HEK293 (cell line): Measurements from ENCODE around the gene ANKRD53.

Experiments
- CTCF ChIA-PET: fragments of 350-600 bp; formaldehyde crosslinking; extraction: SDS; loops from one replicate; lab custom pipeline; 2021; ENCODE audit warnings: antibody characterized with exemption; lab: Yijun Ruan, JAX
- POLR2A ChIA-PET: fragments of 300-600 bp; formaldehyde crosslinking; extraction: SDS; loops from one replicate; lab custom pipeline; 2020; ENCODE audit warnings: antibody characterized with exemption, inconsistent platforms; lab: Yijun Ruan, JAX
- H3K27ac ChIP-seq: fragments of 200-500 bp; sonication (Bioruptor generic); 2 replicates; pipeline ENCODE4 v1.5.1; 2014; ENCODE audit warnings: low read depth, low read length, control low read depth, inconsistent platforms; ENCODE audit errors: extremely low read depth
- H3K36me3 ChIP-seq, 2 experiments: fragments of 200-500 bp in 1 of 2; sonication (Bioruptor generic) in 1 of 2; 1 replicate in 1 of 2; 2 replicates in 1 of 2; pipeline ENCODE4 v1.5.1; 2014 to 2017; ENCODE audit warnings: inconsistent platforms in 2 of 2, low read length in 2 of 2; ENCODE audit not compliant: control insufficient read depth in 2 of 2, insufficient read depth in 1 of 2
- H3K4me1 ChIP-seq: fragments of 200-500 bp; sonication (Bioruptor generic); 2 replicates; pipeline ENCODE4 v1.5.1; 2014; ENCODE audit warnings: mild to moderate bottlenecking, low read length, inconsistent platforms; ENCODE audit not compliant: control insufficient read depth, insufficient read depth
- H3K4me3 ChIP-seq: 2 replicates; pipeline ENCODE4 v1.5.1; 2011; ENCODE audit warnings: low read depth, mild to moderate bottlenecking, control low read depth, low read length, moderate library complexity
- H3K9me3 ChIP-seq: fragments of 200-500 bp; sonication (Bioruptor generic); 2 replicates; pipeline ENCODE4 v1.5.1; 2014; ENCODE audit warnings: low read depth, low read length, inconsistent platforms; ENCODE audit not compliant: control insufficient read depth, insufficient read depth
- BCL11B ChIP-seq: fragments of 450-650 bp; formaldehyde crosslinking; IDR thresholded peaks from 2 replicates; pipeline ENCODE4 v1.5.1; 2016; ENCODE audit warnings: low read depth, missing biosample characterization, missing genetic modification characterization
- HIC1 ChIP-seq: fragments of 450-650 bp; formaldehyde crosslinking; IDR thresholded peaks from 2 replicates; pipeline ENCODE4 v1.5.1; 2016; ENCODE audit warnings: missing biosample characterization, missing genetic modification characterization
- KLF7 ChIP-seq: fragments of 450-650 bp; formaldehyde crosslinking; IDR thresholded peaks from 2 replicates; pipeline ENCODE4 v1.5.1; 2016; ENCODE audit warnings: missing biosample characterization, missing genetic modification characterization, borderline replicate concordance
- PRDM2 ChIP-seq: fragments of 450-650 bp; formaldehyde crosslinking; IDR thresholded peaks from 2 replicates; pipeline ENCODE4 v1.5.1; 2016; ENCODE audit warnings: missing biosample characterization, missing genetic modification characterization, borderline replicate concordance
- SP3 ChIP-seq: fragments of 450-650 bp; formaldehyde crosslinking; IDR thresholded peaks from 2 replicates; pipeline ENCODE4 v1.5.1; 2016; ENCODE audit warnings: missing biosample characterization, missing genetic modification characterization
- ZBTB10 ChIP-seq: fragments of 450-650 bp; formaldehyde crosslinking; IDR thresholded peaks from 2 replicates; pipeline ENCODE4 v1.5.1; 2016; ENCODE audit warnings: missing biosample characterization, missing genetic modification characterization
- ZBTB17 ChIP-seq: fragments of 450-650 bp; formaldehyde crosslinking; IDR thresholded peaks from 2 replicates; pipeline ENCODE4 v1.5.1; 2016; ENCODE audit warnings: missing biosample characterization, missing genetic modification characterization
- ZBTB20 ChIP-seq: fragments of 450-650 bp; formaldehyde crosslinking; IDR thresholded peaks from 2 replicates; pipeline ENCODE4 v1.5.1; 2016; ENCODE audit warnings: missing biosample characterization, missing genetic modification characterization
- ZNF214 ChIP-seq: fragments of 450-650 bp; formaldehyde crosslinking; IDR thresholded peaks from 2 replicates; pipeline ENCODE4 v1.5.1; 2017; ENCODE audit warnings: missing biosample characterization, mild to moderate bottlenecking, missing genetic modification characterization, borderline replicate concordance
- ZNF354C ChIP-seq: fragments of 450-650 bp; formaldehyde crosslinking; IDR thresholded peaks from 2 replicates; pipeline ENCODE4 v1.5.1; 2016; ENCODE audit warnings: missing biosample characterization, missing genetic modification characterization, low read depth, borderline replicate concordance
- ZNF366 ChIP-seq: fragments of 450-650 bp; formaldehyde crosslinking; conservative IDR thresholded peaks from 2 replicates; pipeline ENCODE4 v1.5.1; 2016; ENCODE audit warnings: missing biosample characterization, missing genetic modification characterization
- ZNF423 ChIP-seq: fragments of 450-650 bp; formaldehyde crosslinking; IDR thresholded peaks from 2 replicates; pipeline ENCODE4 v1.5.1; 2016; ENCODE audit warnings: missing biosample characterization, missing genetic modification characterization
- ZNF488 ChIP-seq: fragments of 450-650 bp; formaldehyde crosslinking; IDR thresholded peaks from 2 replicates; pipeline ENCODE4 v1.5.1; 2016; ENCODE audit warnings: missing biosample characterization, missing genetic modification characterization
- ZNF513 ChIP-seq: fragments of 450-650 bp; IDR thresholded peaks from 2 replicates; pipeline ENCODE4 v1.5.1; 2018; ENCODE audit warnings: missing biosample characterization, missing genetic modification characterization
- ZNF707 ChIP-seq: fragments of 450-650 bp; formaldehyde crosslinking; IDR thresholded peaks from 2 replicates; pipeline ENCODE4 v1.5.1; 2016; ENCODE audit warnings: missing biosample characterization, missing genetic modification characterization
- ZNF791 ChIP-seq: fragments of 450-650 bp; formaldehyde crosslinking; IDR thresholded peaks from 2 replicates; pipeline ENCODE4 v1.5.1; 2016; ENCODE audit warnings: missing biosample characterization, missing genetic modification characterization
- ZNF792 ChIP-seq: fragments of 450-650 bp; formaldehyde crosslinking; IDR thresholded peaks from 2 replicates; pipeline ENCODE4 v1.5.1; 2016; ENCODE audit warnings: missing biosample characterization, missing genetic modification characterization
- ZNF830 ChIP-seq: fragments of 450-650 bp; IDR thresholded peaks from 2 replicates; pipeline ENCODE4 v1.5.0; 2018; ENCODE audit warnings: missing biosample characterization, missing genetic modification characterization, low read depth, mild to moderate bottlenecking, moderate library complexity
- ZNF837 ChIP-seq: fragments of 450-650 bp; formaldehyde crosslinking; IDR thresholded peaks from 2 replicates; pipeline ENCODE4 v1.5.1; 2016; ENCODE audit warnings: missing biosample characterization, missing genetic modification characterization
- ZXDB ChIP-seq: fragments of 450-650 bp; formaldehyde crosslinking; IDR thresholded peaks from 2 replicates; pipeline ENCODE4 v1.5.1; 2016; ENCODE audit warnings: missing biosample characterization, missing genetic modification characterization

The ANKRD53 gene

GRCh38 chr2:71003396-71003795 is 25.0 kb downstream of the ANKRD53 start (continued):
- TF ChIP-seq ZBTB10 (tag by site-specific recombination) = no peak
- no peak for TF ChIP-seq ZNF214
- TF ChIP-seq ZNF423 = no peak
- TF ChIP-seq ZNF837 (tag by site-specific recombination) = no peak
- no peak for TF ChIP-seq BCL11B
- no peak for TF ChIP-seq ZNF792 (tag by site-specific recombination)
- TF ChIP-seq ZNF830 = no peak
- TF ChIP-seq ZNF488 (tag by site-specific recombination) = no peak

GRCh38 chr2:71003966-71004755 is 25.7 kb downstream of the ANKRD53 start:
- H3K9me3 ChIP-seq = no peaks in the 10 kb centered on the region
- H3K4me1 ChIP-seq = no peaks in the 10 kb centered on the region
- CTCF ChIA-PET = interaction anchor here (0.5 to 1.0 kb wide), 3 partner anchors 9 to 860 kb away, joined by 3 read pairs; no protein-coding TSS in a partner anchor
- POLR2A ChIA-PET = interaction anchor here (1.3 kb wide), 1 partner anchor 64 kb away, joined by 3 read pairs; no protein-coding TSS in a partner anchor
- H3K36me3 ChIP-seq = no peaks in the 10 kb centered on the region
- no peak overlapping the region for H3K27ac ChIP-seq
- no peak overlapping the region for H3K4me3 ChIP-seq
- no peak for TF ChIP-seq PRDM2 (tag by site-specific recombination)
- TF ChIP-seq ZNF791 (tag by site-specific recombination) = no peak
- no peak for TF ChIP-seq ZXDB (tag by site-specific recombination)
- no peak for TF ChIP-seq ZNF423
- no peak for TF ChIP-seq ZBTB20 (tag by site-specific recombination)
- no peak for TF ChIP-seq ZNF513 (tag by site-specific recombination)
- TF ChIP-seq SP3 = no peak
- no peak for TF ChIP-seq ZNF354C (tag by site-specific recombination)
- TF ChIP-seq ZBTB17 (tag by site-specific recombination) = no peak
- no peak for TF ChIP-seq HIC1
- no peak for TF ChIP-seq ZNF707 (tag by site-specific recombination)
- no peak for TF ChIP-seq KLF7 (tag by site-specific recombination)
- no peak for TF ChIP-seq ZNF366 (tag by site-specific recombination)
